Ovary (tissue), 3 donors: ENCODE measurements around the gene COMMD10.

Experiments
- CTCF ChIP-seq, 3 donors: fragments of 450-650 bp in 2 of 3; fragments of 200-600 bp in 1 of 3; IDR thresholded peaks; one replicate each; pipeline versions ENCODE4 v1.5.1 to v1.8.0; 2016 to 2022; ENCODE audit warnings: antibody characterized with exemption in 3 of 3, mild to moderate bottlenecking in 1 of 3
- POLR2A ChIP-seq: fragments of 450-650 bp; IDR thresholded peaks from one replicate; pipeline ENCODE4 v1.6.1; 2017; ENCODE audit warnings: antibody characterized with exemption, mild to moderate bottlenecking, moderate library complexity
- donor health status: DM: no; HTN: no; CAD: no.

DNA sequence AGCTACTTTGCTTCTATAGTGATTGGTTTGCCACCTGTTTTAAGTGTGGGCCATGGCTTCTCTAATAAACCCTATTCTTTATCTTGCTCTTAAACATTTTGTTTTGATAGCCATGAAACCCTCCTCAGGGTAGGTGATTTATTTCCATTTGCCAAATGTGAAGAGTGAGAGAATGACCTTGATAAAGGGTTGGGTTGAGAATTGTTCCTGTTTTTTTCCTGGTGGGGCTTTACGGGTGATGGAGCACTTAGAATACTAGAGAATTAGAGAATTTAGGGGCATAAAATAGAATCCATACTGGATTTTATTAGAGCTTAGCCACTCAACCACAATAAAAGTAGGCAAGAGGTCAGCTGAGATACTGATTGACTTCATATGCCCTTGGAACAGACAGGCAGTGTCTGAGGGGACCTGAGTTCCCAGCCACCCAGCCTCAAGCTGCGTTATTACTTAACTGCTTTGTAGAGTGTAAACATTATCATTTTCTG is 68.9 kb downstream of the COMMD10 start:
- TF ChIP-seq POLR2A (no peak), CTCF (IDR thresholded peaks at IDR 0.05) (no peak)
